AG09319 (cell line): ENCODE results near the gene RFC4.

Experiments used
- DNase-seq: peaks from one replicate; pipeline ENCODE4 v3.0.0-alpha.2; 2010; ENCODE audit warnings: low read depth; ENCODE audit errors: extremely low read depth
- CTCF ChIP-seq: IDR thresholded peaks from 2 replicates; pipeline ENCODE4 v1.5.1; 2011; ENCODE audit warnings: low read depth, mild to moderate bottlenecking, inconsistent platforms, low read length, moderate library complexity

Gene RFC4

GRCh38 chr3:186772281-186772694 is 34.0 kb downstream of the RFC4 start:
- DNase-seq: no peak
- TF ChIP-seq CTCF: no peak

- no peak for DNase-seq
- TF ChIP-seq CTCF: no peak
These were observed 45.3 kb downstream of the RFC4 start for GRCh38 chr3:186760897-186761447.

GRCh38 chr3:186760141-186760833 is 46.0 kb downstream of the RFC4 start:
- no peak for TF ChIP-seq CTCF

GRCh38 chr3:186759231-186759930 is 46.9 kb downstream of the RFC4 start:
- TF ChIP-seq CTCF: no peak
- no peak for DNase-seq

More at GRCh38 chr3:186760141-186760833, 46.0 kb downstream of the RFC4 start:
- DNase-seq: no peak

- no peak for DNase-seq
- TF ChIP-seq CTCF: no peak
These were observed 48.5 kb downstream of the RFC4 start for GRCh38 chr3:186757686-186758220.

- no peak for DNase-seq
- TF ChIP-seq CTCF: no peak
These were observed 49.1 kb downstream of the RFC4 start for GRCh38 chr3:186757214-186757613.

- TF ChIP-seq CTCF: no peak
- no peak for DNase-seq
These were observed 51.4 kb downstream of the RFC4 start for GRCh38 chr3:186754871-186755270.
